WERI-Rb-1 (cell line): ENCODE results near the gene MKRN2.

Experiments
- DNase-seq: peaks from one replicate; pipeline ENCODE4 v3.0.0-alpha.2; 2020
- H3K27ac ChIP-seq: fragments of 250-450 bp; sonication (Bioruptor Pico); 2 replicates; pipeline ENCODE4 v1.5.1; 2020; ENCODE audit warnings: mild to moderate bottlenecking, moderate library complexity
- H3K27me3 ChIP-seq: fragments of 250-450 bp; sonication (Bioruptor Pico); 2 replicates; pipeline ENCODE4 v1.5.1; 2021; ENCODE audit warnings: mild to moderate bottlenecking, low read depth, moderate library complexity; ENCODE audit not compliant: insufficient read depth, severe bottlenecking
- H3K36me3 ChIP-seq: fragments of 250-450 bp; sonication (Bioruptor Pico); 2 replicates; pipeline ENCODE4 v1.5.1; 2020; ENCODE audit warnings: mild to moderate bottlenecking, moderate library complexity
- H3K4me3 ChIP-seq: 2 replicates; pipeline ENCODE4 v1.5.1; 2011; ENCODE audit warnings: low read depth, mild to moderate bottlenecking, control low read depth, low read length
- H3K9me3 ChIP-seq: fragments of 250-450 bp; sonication (Bioruptor Pico); 2 replicates; pipeline ENCODE4 v1.5.1; 2021; ENCODE audit warnings: mild to moderate bottlenecking, moderate library complexity; ENCODE audit not compliant: severe bottlenecking
- TF ChIP-seq, protein P1 (sequence below): IDR thresholded peaks from 2 replicates; pipeline ENCODE4 v1.5.1; 2011; ENCODE audit warnings: low read depth, mild to moderate bottlenecking, control low read depth, inconsistent platforms, low read length

Gene MKRN2

GRCh38 chr3:12598890-12599289 is 42.0 kb downstream of the MKRN2 start:
- no peaks in the 10 kb centered on the region for H3K9me3 ChIP-seq

GRCh38 chr3:12601072-12601471 is 44.2 kb downstream of the MKRN2 start:
- H3K27ac ChIP-seq: no peak overlapping the region
- no peaks in the 10 kb centered on the region for H3K9me3 ChIP-seq
- no peak for DNase-seq
- TF ChIP-seq, protein P1, sequence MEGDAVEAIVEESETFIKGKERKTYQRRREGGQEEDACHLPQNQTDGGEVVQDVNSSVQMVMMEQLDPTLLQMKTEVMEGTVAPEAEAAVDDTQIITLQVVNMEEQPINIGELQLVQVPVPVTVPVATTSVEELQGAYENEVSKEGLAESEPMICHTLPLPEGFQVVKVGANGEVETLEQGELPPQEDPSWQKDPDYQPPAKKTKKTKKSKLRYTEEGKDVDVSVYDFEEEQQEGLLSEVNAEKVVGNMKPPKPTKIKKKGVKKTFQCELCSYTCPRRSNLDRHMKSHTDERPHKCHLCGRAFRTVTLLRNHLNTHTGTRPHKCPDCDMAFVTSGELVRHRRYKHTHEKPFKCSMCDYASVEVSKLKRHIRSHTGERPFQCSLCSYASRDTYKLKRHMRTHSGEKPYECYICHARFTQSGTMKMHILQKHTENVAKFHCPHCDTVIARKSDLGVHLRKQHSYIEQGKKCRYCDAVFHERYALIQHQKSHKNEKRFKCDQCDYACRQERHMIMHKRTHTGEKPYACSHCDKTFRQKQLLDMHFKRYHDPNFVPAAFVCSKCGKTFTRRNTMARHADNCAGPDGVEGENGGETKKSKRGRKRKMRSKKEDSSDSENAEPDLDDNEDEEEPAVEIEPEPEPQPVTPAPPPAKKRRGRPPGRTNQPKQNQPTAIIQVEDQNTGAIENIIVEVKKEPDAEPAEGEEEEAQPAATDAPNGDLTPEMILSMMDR: no peak
- no peaks in the 10 kb centered on the region for H3K27me3 ChIP-seq
- peaks cover 93% of the 10 kb centered on the region for H3K36me3 ChIP-seq
- no peak overlapping the region for H3K4me3 ChIP-seq

More at GRCh38 chr3:12598890-12599289, 42.0 kb downstream of the MKRN2 start:
- no peak for DNase-seq
- peaks cover 91% of the 10 kb centered on the region for H3K36me3 ChIP-seq
- TF ChIP-seq, protein P1: no peak
- no peak overlapping the region for H3K4me3 ChIP-seq
- no peak overlapping the region for H3K27ac ChIP-seq
- H3K27me3 ChIP-seq: no peaks in the 10 kb centered on the region

- H3K27ac ChIP-seq: no peak overlapping the region
- H3K9me3 ChIP-seq: no peaks in the 10 kb centered on the region
- TF ChIP-seq, protein P1: no peak
- no peak overlapping the region for H3K4me3 ChIP-seq
- H3K36me3 ChIP-seq: peaks cover 94% of the 10 kb centered on the region
- no peak for DNase-seq
- H3K27me3 ChIP-seq: no peaks in the 10 kb centered on the region
Observed at GRCh38 chr3:12603969-12604368, 47.1 kb downstream of the MKRN2 start.

- Histone ChIP-seq H3K9me3 (no peaks in the 10 kb centered on the region), H3K36me3 (peaks cover 90% of the 10 kb centered on the region), H3K4me3 (no peak overlapping the region), H3K27ac (no peak overlapping the region), H3K27me3 (no peaks in the 10 kb centered on the region)
- DNase-seq: no peak
- TF ChIP-seq, protein P1: no peak
Observed at GRCh38 chr3:12608376-12608775, 51.5 kb downstream of the MKRN2 start.

GRCh38 chr3:12611117-12611516 is 54.2 kb downstream of the MKRN2 start:
- TF ChIP-seq, protein P1: no peak
- Histone ChIP-seq H3K36me3 (peaks cover 83% of the 10 kb centered on the region), H3K27me3 (no peaks in the 10 kb centered on the region), H3K9me3 (no peaks in the 10 kb centered on the region), H3K27ac (no peak overlapping the region), H3K4me3 (no peak overlapping the region)
- no peak for DNase-seq

GRCh38 chr3:12612514-12613226 is 55.8 kb downstream of the MKRN2 start:
- Histone ChIP-seq H3K27ac (no peak overlapping the region), H3K4me3 (no peak overlapping the region), H3K27me3 (no peaks in the 10 kb centered on the region), H3K36me3 (peaks cover 83% of the 10 kb centered on the region), H3K9me3 (no peaks in the 10 kb centered on the region)
- TF ChIP-seq, protein P1: no peak
- DNase-seq: no peak
